Central memory CD8-positive, alpha-beta T cell (primary cell): ENCODE results near the gene SLC2A1.
"Not testable (repeated sequence)": the region's sequence is repeated elsewhere in the genome, so short reads cannot be mapped to it uniquely, and the experiment has no call there.

Experiments used
- ATAC-seq: fragments of 150-1000 bp; cut with Tn5 transposase; replicated peaks from 2 replicates; pipeline ENCODE4 v1.10.0; 2022; ENCODE audit warnings: mild to moderate bottlenecking, moderate FRiP score, moderate number of reproducible peaks; ENCODE audit not compliant: poor library complexity, severe bottlenecking; ENCODE audit errors: extremely low read depth
- DNase-seq, 2 donors: peaks; one replicate each; pipeline ENCODE4 v3.0.0; 2021; ENCODE audit warnings: low spot score in 2 of 2
- H3K27ac Mint-ChIP-seq: one replicate; pipeline ENCODE4 v1.8.0; 2022; ENCODE audit warnings: low read depth, mild to moderate bottlenecking, moderate library complexity, mixed read lengths
- H3K27me3 Mint-ChIP-seq: one replicate; pipeline ENCODE4 v1.8.0; 2022; ENCODE audit warnings: mixed read lengths
- H3K36me3 Mint-ChIP-seq: one replicate; pipeline ENCODE4 v1.8.0; 2022; ENCODE audit warnings: mild to moderate bottlenecking, moderate library complexity, mixed read lengths; ENCODE audit not compliant: insufficient read depth
- H3K4me1 Mint-ChIP-seq: one replicate; pipeline ENCODE4 v1.8.0; 2022; ENCODE audit warnings: mixed read lengths
- H3K4me3 Mint-ChIP-seq: one replicate; pipeline ENCODE4 v1.8.0; 2022; ENCODE audit warnings: mild to moderate bottlenecking, moderate library complexity, mixed read lengths
- H3K9me3 Mint-ChIP-seq: one replicate; pipeline ENCODE4 v1.8.0; 2022; ENCODE audit warnings: mixed read lengths

Gene SLC2A1

DNA sequence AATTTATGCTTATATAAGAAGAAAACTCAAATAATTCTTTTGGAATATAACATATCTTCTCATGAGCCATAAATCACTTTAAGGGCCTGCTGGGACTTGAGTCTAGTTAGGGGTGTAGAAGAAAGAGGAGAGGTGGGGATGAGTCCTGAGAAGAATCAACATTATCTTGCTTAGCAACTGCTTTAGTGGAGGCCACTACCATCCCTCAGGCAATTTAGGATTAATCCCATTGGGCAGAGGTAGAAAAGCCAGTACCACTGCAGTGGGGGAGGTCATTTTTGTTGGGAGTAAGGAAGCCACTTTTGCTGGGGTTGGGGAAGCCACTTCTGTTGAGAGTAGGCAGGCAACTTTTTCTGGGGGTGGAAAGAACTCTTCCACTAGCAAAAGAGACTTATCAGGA lies 47.7 kb downstream of the SLC2A1 start:
- H3K4me1 Mint-ChIP-seq: peaks cover 6% of the 10 kb centered on the region
- H3K9me3 Mint-ChIP-seq: no peaks in the 10 kb centered on the region
- ATAC-seq: no peak
- peaks cover 5% of the 10 kb centered on the region for H3K36me3 Mint-ChIP-seq
- DNase-seq: no peak
- no peak overlapping the region for H3K4me3 Mint-ChIP-seq
- no peaks in the 10 kb centered on the region for H3K27me3 Mint-ChIP-seq
- H3K27ac Mint-ChIP-seq: no peak overlapping the region

- Mint-ChIP-seq H3K4me1 (no peaks in the 10 kb centered on the region), H3K9me3 (no peaks in the 10 kb centered on the region), H3K27ac (no peak overlapping the region), H3K36me3 (peaks cover 2% of the 10 kb centered on the region), H3K27me3 (no peaks in the 10 kb centered on the region), H3K4me3 (no peak overlapping the region)
- ATAC-seq (no peak), DNase-seq (no peak)
Measured at GRCh38 chr1:42908046-42908445, 50.6 kb downstream of the SLC2A1 start.

DNA sequence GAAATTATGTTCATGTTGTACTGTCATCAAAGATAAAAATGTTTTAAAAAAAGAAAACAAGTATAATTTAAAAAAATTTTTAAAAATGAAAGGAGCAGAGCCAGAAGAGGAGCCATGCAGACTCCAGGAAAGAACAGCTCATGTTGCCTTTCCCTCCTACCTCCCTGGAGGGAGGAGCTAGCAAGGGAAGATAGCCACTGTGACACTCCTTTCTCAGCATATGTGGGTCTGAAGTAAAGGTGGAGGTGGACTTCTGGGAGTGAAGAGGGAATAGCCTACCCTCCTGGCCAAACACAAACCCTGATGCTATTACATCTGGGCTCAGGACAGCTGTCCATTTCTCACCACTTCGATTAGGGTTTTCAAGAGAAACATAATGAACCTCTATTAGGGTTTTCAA lies 54.2 kb downstream of the SLC2A1 start:
- no peak overlapping the region for H3K27ac Mint-ChIP-seq
- no peaks in the 10 kb centered on the region for H3K36me3 Mint-ChIP-seq
- DNase-seq: no peak
- H3K27me3 Mint-ChIP-seq: peaks cover 14% of the 10 kb centered on the region
- no peaks in the 10 kb centered on the region for H3K9me3 Mint-ChIP-seq
- H3K4me1 Mint-ChIP-seq: no peaks in the 10 kb centered on the region
- H3K4me3 Mint-ChIP-seq: no peak overlapping the region
- ATAC-seq: no peak

GRCh38 chr1:42899960-42900359 lies 58.7 kb downstream of the SLC2A1 start:
- not testable (repeated sequence) for ATAC-seq, H3K36me3 Mint-ChIP-seq, H3K9me3 Mint-ChIP-seq, H3K27ac Mint-ChIP-seq, H3K4me3 Mint-ChIP-seq, H3K4me1 Mint-ChIP-seq, DNase-seq
- peaks cover 58% of the 10 kb centered on the region for H3K27me3 Mint-ChIP-seq

DNA sequence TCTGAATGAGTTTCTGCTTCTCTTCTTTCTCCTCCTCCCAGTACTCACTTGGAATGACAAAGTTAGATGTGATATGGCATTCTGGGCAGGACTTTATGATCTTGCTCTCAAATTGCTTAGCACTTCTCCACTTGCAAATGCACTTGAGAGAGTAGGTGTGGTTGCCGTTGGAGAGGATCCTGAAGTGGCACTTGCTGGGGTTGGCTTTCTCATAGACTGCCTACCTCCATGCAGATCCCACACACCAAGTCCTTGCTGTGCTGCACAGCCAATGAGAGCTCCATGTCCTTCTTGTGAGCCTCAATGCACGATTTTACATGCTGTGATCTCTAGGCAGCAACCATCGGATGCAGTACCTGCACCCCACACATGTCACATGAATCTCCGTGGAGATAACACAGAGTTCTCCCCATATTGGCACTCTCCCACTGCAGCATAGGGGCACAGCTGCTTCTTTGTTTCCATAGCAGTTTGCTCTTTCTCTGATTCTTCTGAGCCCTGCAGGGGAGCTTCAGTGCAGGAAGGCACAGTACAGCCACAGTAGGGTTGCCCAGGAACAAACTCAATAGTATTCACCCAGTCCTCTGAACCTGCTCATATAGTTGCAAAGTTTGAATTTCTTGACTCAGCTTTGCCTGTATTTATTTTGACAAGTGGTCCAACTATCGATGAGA lies 67.1 kb downstream of the SLC2A1 start:
- ATAC-seq: no peak
- no peak overlapping the region for H3K27ac Mint-ChIP-seq

GRCh38 chr1:42889264-42889663 lies 69.4 kb downstream of the SLC2A1 start:
- Mint-ChIP-seq H3K4me1 (no peaks in the 10 kb centered on the region), H3K36me3 (no peaks in the 10 kb centered on the region), H3K4me3 (no peak overlapping the region), H3K9me3 (no peaks in the 10 kb centered on the region), H3K27ac (no peak overlapping the region), H3K27me3 (peaks cover 40% of the 10 kb centered on the region)
- DNase-seq: no peak
- ATAC-seq: no peak

More for the DNA sequence above, 67.1 kb downstream of the SLC2A1 start:
- Mint-ChIP-seq H3K27me3 (peaks cover 40% of the 10 kb centered on the region), H3K9me3 (no peaks in the 10 kb centered on the region), H3K4me3 (no peak overlapping the region), H3K36me3 (no peaks in the 10 kb centered on the region), H3K4me1 (no peaks in the 10 kb centered on the region)
- no peak for DNase-seq

DNA sequence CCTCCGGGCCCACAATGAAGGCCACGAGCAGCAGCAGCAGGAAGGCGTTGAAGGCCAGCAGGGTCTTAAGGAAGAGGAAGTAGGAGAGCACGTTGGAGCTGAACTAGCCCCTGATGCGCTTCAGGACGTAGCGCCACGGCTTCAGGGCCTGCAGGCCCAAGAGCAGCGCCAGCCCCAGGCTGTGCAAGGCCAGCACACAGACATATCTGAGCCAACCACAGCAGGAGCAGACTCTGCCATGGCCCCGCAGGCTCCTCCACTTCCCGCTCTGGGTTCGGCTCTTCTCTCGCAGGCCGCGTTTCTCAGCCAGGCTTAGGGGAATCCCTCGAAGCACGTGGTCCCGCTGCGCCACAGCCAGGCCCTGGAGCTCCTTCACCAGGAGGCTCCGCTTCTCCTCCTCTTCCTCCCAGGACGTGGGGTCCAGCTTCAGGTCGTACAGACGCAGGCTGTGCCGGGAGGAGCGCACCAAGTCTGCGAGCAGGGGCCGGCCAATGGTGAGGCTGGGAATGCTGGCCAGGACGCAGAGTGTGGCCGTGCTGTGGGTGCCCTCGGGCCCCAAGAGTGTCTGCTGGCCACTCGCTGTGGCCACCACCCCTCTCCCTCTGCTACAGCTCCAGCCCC lies 70.5 kb downstream of the SLC2A1 start:
- Mint-ChIP-seq H3K27me3 (peaks cover 43% of the 10 kb centered on the region), H3K4me1 (no peaks in the 10 kb centered on the region), H3K27ac (no peak overlapping the region), H3K4me3 (no peak overlapping the region), H3K36me3 (no peaks in the 10 kb centered on the region), H3K9me3 (no peaks in the 10 kb centered on the region)
- DNase-seq (no peak), ATAC-seq (no peak)

GRCh38 chr1:42887366-42887765 lies 71.3 kb downstream of the SLC2A1 start:
- Mint-ChIP-seq H3K27ac (no peak overlapping the region), H3K27me3 (peaks cover 43% of the 10 kb centered on the region), H3K36me3 (no peaks in the 10 kb centered on the region), H3K4me1 (no peaks in the 10 kb centered on the region), H3K9me3 (no peaks in the 10 kb centered on the region), H3K4me3 (no peak overlapping the region)
- ATAC-seq: no peak
- no peak for DNase-seq

DNA sequence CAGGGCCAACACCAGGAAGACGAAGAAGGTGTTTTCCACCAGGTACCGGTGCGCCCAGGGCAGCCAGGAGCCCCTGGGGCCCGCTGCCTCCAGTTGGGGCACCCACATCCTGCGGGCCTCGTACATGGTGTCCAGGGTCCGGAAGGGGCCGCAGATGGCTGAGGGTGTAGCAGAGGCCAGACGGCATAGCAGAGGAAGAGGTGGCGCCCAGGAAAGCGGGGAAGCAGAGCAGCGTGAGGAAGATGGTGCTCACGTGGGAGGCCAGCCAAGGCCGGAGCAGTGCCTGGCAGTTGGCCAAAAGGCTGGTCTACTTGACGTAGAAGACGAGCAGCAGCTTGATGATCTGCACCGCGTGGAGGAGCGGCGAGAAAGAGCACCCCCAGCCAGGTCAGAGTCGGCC lies 71.9 kb downstream of the SLC2A1 start:
- peaks cover 43% of the 10 kb centered on the region for H3K27me3 Mint-ChIP-seq
- no peak overlapping the region for H3K4me3 Mint-ChIP-seq
- no peak for DNase-seq
- H3K27ac Mint-ChIP-seq: no peak overlapping the region
- no peaks in the 10 kb centered on the region for H3K4me1 Mint-ChIP-seq
- H3K36me3 Mint-ChIP-seq: no peaks in the 10 kb centered on the region
- ATAC-seq: no peak
- no peaks in the 10 kb centered on the region for H3K9me3 Mint-ChIP-seq

DNA sequence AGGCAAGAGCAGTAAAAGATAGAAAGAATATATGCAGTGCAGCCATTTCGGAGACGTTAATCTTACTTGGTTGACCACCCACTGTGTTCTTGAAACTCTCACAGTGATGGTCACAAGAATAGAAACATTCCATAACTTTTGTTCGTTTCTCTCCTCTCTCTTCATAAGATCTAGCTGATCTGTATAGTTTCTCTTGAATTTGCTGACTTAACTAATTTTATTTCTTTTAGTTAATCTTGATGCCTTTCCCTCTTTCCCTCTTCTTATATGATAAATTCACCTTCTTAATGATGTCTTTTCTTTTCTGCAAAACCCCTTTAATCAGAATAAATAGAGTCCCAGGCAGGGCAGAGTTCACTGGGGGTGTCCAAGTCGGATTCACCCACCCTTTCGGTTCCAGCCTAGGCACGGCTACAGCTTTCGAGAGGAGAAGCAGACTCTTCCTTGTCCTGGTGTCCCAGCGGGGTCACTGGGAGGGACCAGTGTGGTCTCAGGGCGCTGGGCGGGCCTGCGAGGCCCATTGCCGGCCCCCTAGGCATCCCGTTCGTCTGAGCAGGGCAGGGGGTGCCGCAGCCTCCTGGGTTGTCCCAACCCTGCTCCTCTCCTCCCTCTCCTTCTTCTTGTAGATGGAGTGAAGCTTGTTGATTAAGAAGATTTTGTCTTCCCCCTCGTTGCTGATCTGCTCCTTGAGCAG lies 72.5 kb downstream of the SLC2A1 start:
- DNase-seq (no peak), ATAC-seq (no peak)
- H3K36me3 Mint-ChIP-seq: no peaks in the 10 kb centered on the region
- peaks cover 43% of the 10 kb centered on the region for H3K27me3 Mint-ChIP-seq
- no peak overlapping the region for H3K27ac Mint-ChIP-seq
- H3K4me1 Mint-ChIP-seq: no peaks in the 10 kb centered on the region
- no peak overlapping the region for H3K4me3 Mint-ChIP-seq
- no peaks in the 10 kb centered on the region for H3K9me3 Mint-ChIP-seq

- Mint-ChIP-seq H3K4me1 (no peaks in the 10 kb centered on the region), H3K36me3 (no peaks in the 10 kb centered on the region), H3K27ac (no peak overlapping the region), H3K4me3 (no peak overlapping the region), H3K27me3 (peaks cover 27% of the 10 kb centered on the region), H3K9me3 (no peaks in the 10 kb centered on the region)
- ATAC-seq (no peak), DNase-seq (no peak)
Measured at GRCh38 chr1:42880384-42880783, 78.3 kb downstream of the SLC2A1 start.

DNA sequence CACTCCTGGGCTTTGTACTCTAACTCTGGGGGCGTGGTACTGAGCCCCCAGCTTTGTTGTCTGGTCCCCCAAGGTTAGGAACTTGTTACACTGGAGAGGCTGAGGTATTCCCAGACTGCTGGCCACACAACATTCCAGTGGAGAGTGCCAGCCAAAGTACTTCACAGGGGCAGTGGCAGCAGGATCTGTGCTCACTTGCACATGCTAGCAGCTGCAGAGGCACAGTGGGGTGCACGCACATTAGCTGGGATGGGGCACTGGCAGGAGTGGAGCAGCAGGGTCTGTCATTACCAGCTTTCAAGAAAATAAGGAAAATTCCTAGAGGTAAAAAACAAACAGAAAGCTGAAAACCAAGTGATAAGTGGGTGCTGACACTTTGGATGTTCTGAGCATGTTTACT lies 81.3 kb downstream of the SLC2A1 start:
- Mint-ChIP-seq H3K4me1 (no peaks in the 10 kb centered on the region), H3K27me3 (peaks cover 14% of the 10 kb centered on the region), H3K4me3 (no peak overlapping the region), H3K36me3 (no peaks in the 10 kb centered on the region), H3K27ac (no peak overlapping the region), H3K9me3 (peaks cover 6% of the 10 kb centered on the region)
- DNase-seq (no peak), ATAC-seq (no peak)

DNA sequence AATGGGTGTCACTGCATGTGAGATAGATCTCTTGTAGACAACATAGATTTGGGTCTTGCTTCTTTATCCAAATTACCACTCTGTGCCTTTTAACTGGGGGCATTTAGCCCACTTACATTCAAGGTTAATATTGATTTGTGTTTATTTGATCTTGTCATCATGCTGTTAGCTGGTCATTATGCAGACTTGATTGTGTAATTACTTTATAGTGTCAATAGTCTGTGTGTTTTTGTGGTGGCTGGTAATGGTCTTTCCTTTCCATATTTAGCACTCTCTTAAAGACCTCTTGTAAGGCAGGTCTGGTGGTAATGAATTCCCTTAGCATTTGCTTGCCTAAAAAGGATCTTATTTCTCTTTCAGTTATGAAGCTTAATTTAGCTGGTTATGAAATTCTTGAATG lies 82.7 kb downstream of the SLC2A1 start:
- Mint-ChIP-seq H3K4me1 (no peaks in the 10 kb centered on the region), H3K27me3 (peaks cover 14% of the 10 kb centered on the region), H3K4me3 (no peak overlapping the region), H3K9me3 (peaks cover 6% of the 10 kb centered on the region), H3K27ac (no peak overlapping the region), H3K36me3 (no peaks in the 10 kb centered on the region)
- DNase-seq: no peak
- ATAC-seq: no peak
